Activated CD4-positive, alpha-beta memory T cell treated with anti-CD3 and anti-CD28 coated beads for 36 hours (primary cell): ENCODE results near the gene SCO1. TPM values are rescaled to one million over a fixed set of nuclear protein-coding genes. Genes with fewer than 3 reads are reported as not detected.
A peak's percentile ranks its signal among the peaks of the same experiment; 100 is the strongest.

Experiments used
- CTCF ChIA-PET: fragments of 350-600 bp; sonication (Branson Sonifier 250); formaldehyde crosslinking; loops from one replicate; lab custom pipeline; 2021; ENCODE audit warnings: antibody characterized with exemption, inconsistent platforms; lab: Charles Lee
- POLR2A ChIA-PET: fragments of 350-600 bp; sonication (Branson Sonifier 250); formaldehyde crosslinking; loops from one replicate; lab custom pipeline; 2021; ENCODE audit warnings: antibody characterized with exemption; lab: Charles Lee
- DNase-seq: peaks from one replicate; pipeline ENCODE4 v3.0.0-alpha.2; 2020
- H3K27ac Mint-ChIP-seq: one replicate; pipeline ENCODE4 v1.8.0; 2021; ENCODE audit warnings: mixed read lengths
- H3K27me3 Mint-ChIP-seq: one replicate; pipeline ENCODE4 v1.8.0; 2021; ENCODE audit warnings: mixed read lengths
- H3K36me3 Mint-ChIP-seq: one replicate; pipeline ENCODE4 v1.8.0; 2021; ENCODE audit warnings: mixed read lengths
- H3K4me1 Mint-ChIP-seq: one replicate; pipeline ENCODE4 v1.8.0; 2021; ENCODE audit warnings: low read depth, mixed read lengths
- H3K4me3 Mint-ChIP-seq: one replicate; pipeline ENCODE4 v1.8.0; 2021; ENCODE audit warnings: mild to moderate bottlenecking, mixed read lengths
- H3K9me3 Mint-ChIP-seq: one replicate; pipeline ENCODE4 v1.8.0; 2021; ENCODE audit warnings: mixed read lengths
- intact Hi-C: fragments of 100-400 bp; cut with micrococcal nuclease; formaldehyde crosslinking; loops from one replicate; pipeline ENCODE4 v1.15.1; 2023
- total RNA-seq, 2 experiments: library from RNA; stranded (reverse); gene quantifications; one replicate each; pipeline ENCODE4 v1.2.3, GENCODE V29; 2021

SCO1 gene
- total RNA-seq, result 10 to 100 TPM; 34.6 to 36.4 TPM

DNA sequence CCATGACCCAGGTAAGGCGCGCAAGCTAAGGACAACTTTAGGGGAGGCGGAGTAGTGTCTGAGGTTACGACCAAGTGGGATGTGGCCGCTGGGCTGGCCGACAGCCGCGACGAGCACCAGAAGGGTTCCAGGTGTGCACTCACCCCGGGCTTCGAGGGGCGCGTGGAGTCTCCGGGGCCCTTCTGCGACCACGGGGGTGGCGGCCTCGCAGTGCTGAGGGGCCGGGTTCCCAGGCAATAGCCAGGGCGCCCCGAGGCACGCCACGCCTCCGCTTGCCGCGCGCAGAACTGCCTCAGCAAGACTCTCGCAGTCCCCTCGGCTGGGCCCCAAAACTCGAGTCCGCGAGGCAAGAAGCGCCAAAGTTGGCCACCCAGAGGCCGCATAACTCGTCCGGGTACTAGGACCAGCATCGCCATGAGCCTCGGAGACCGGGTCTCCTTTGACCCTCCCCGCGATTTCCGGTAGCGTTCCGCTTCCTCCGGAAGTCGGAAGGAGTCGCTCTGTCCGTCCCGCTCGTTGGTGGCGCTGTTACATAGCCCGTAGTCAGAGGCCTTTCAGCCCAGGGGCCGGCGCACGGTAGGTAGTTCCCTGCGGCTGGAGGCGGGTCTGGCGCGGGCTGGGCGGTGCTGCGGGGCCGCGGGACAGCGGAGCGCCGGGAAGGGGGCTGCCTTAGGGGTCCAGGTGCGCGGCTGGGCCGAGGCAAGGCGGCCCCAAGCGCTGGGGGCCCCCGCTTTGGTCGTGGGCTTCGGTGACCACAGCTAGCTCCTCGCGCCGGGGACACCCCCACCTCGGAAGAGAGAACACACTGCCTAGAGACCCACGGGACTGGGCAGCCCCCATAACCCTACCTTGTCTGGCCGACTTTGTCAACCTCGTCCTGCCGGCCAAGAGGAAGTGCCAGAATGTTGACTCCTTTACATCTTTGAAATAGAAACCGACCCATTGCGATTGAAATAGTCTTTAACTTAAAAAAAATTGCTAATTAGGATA, at the start of gene SCO1, which contains the start of gene ADPRM:
TSS of gene SCO1 (minus strand) at position 442 of the 990 bp plus-strand sequence. CDS start at position 416, 26 bp downstream.
TSS of gene ADPRM (plus strand) at position 503 of the 990 bp plus-strand sequence. CDS start 7,333 bp downstream, outside the sequence.
- CTCF ChIA-PET, result interaction anchor here (1.3 to 2.0 kb wide), 2 partner anchors 13 to 51 kb away, joined by 7 to 10 read pairs; no protein-coding TSS in a partner anchor
- H3K27me3 Mint-ChIP-seq, result no peaks in the 10 kb centered on the region
- H3K9me3 Mint-ChIP-seq, result no peaks in the 10 kb centered on the region
- POLR2A ChIA-PET, result interaction anchor here (1.0 kb wide), 1 partner anchor 89 kb away, joined by 3 read pairs; no protein-coding TSS in a partner anchor
- peak within 1 kb of the TSS; percentile 92 for H3K4me3 Mint-ChIP-seq
- peaks cover 31% of the 10 kb centered on the region for H3K36me3 Mint-ChIP-seq
- DNase-seq, result peak; percentile 94
- H3K4me1 Mint-ChIP-seq, result peaks cover 52% of the 10 kb centered on the region
- intact Hi-C loops, result loop anchor here (1.0 to 5.0 kb wide), 3 partner anchors 32 to 1300 kb away; partner anchors contain the start of gene ZNF18
- peak within 1 kb of the TSS; percentile 93 for H3K27ac Mint-ChIP-seq

GRCh38 chr17:10745231-10745630, 47.9 kb upstream of the SCO1 start:
- no peaks in the 10 kb centered on the region for H3K36me3 Mint-ChIP-seq
- ChIA-PET CTCF (interaction anchor here (1.5 kb wide), 1 partner anchor 100 kb away, joined by 5 read pairs; no protein-coding TSS in a partner anchor), POLR2A (no interaction called here)
- no peak overlapping the region for H3K4me3 Mint-ChIP-seq
- intact Hi-C loops, result no loop called here
- DNase-seq, result no peak
- H3K27ac Mint-ChIP-seq, result no peak overlapping the region
- peaks cover 2% of the 10 kb centered on the region for H3K27me3 Mint-ChIP-seq
- H3K4me1 Mint-ChIP-seq, result peaks cover 5% of the 10 kb centered on the region
- H3K9me3 Mint-ChIP-seq, result no peaks in the 10 kb centered on the region

GRCh38 chr17:10744501-10745000, 47.2 kb upstream of the SCO1 start:
- H3K36me3 Mint-ChIP-seq, result no peaks in the 10 kb centered on the region
- ChIA-PET POLR2A (no interaction called here), CTCF (no interaction called here)
- H3K9me3 Mint-ChIP-seq, result no peaks in the 10 kb centered on the region
- peaks cover 5% of the 10 kb centered on the region for H3K4me1 Mint-ChIP-seq
- intact Hi-C loops, result no loop called here
- no peak overlapping the region for H3K4me3 Mint-ChIP-seq
- no peak for DNase-seq
- H3K27ac Mint-ChIP-seq, result no peak overlapping the region
- H3K27me3 Mint-ChIP-seq, result peaks cover 2% of the 10 kb centered on the region

DNA sequence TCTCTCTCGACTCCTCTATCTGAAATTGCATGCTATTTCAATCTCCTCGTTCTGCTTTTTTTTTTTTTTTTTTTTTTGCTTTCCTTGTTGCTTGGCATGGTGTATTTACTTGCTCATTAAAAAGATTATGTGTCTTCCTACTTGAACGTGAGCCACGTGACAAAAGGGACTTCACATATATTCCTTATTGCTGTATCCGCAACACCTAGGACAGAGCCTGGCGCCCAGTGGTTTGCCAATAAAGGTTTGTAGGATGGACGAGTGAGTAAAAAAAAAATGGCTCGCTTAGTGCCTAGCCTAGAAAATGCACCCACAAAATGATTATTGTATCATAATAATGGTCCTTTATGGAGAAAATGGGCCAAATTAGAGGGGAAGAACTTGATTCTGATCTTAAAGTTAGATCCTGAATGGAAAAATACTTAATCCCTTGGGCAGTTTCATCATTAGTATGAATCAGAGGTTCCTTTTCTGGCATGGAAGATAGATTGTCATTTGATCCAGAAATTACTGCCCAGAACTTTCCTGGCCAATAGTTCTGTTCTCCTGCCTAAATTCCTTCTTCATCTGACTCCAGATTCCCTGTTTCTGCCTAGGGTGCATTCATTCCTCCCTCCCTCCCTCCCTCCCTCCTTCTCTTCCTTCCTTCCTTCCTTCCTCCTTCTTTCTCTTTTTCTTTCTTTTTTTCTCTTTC, 46.1 kb upstream of the SCO1 start:
- POLR2A ChIA-PET, result no interaction called here
- no peak overlapping the region for H3K4me3 Mint-ChIP-seq
- no peaks in the 10 kb centered on the region for H3K9me3 Mint-ChIP-seq
- H3K27me3 Mint-ChIP-seq, result no peaks in the 10 kb centered on the region
- no peak overlapping the region for H3K27ac Mint-ChIP-seq
- CTCF ChIA-PET, result no interaction called here
- H3K4me1 Mint-ChIP-seq, result peaks cover 5% of the 10 kb centered on the region
- intact Hi-C loops, result no loop called here
- DNase-seq, result no peak
- no peaks in the 10 kb centered on the region for H3K36me3 Mint-ChIP-seq

GRCh38 chr17:10742431-10742830, 45.1 kb upstream of the SCO1 start:
- H3K36me3 Mint-ChIP-seq, result no peaks in the 10 kb centered on the region
- no peak overlapping the region for H3K27ac Mint-ChIP-seq
- no peak overlapping the region for H3K4me3 Mint-ChIP-seq
- intact Hi-C loops, result no loop called here
- POLR2A ChIA-PET, result no interaction called here
- DNase-seq, result no peak
- H3K27me3 Mint-ChIP-seq, result no peaks in the 10 kb centered on the region
- H3K4me1 Mint-ChIP-seq, result peaks cover 7% of the 10 kb centered on the region
- no peaks in the 10 kb centered on the region for H3K9me3 Mint-ChIP-seq
- CTCF ChIA-PET, result interaction anchor here (1.0 kb wide), 1 partner anchor 96 kb away, joined by 4 read pairs; no protein-coding TSS in a partner anchor

- CTCF ChIA-PET, result interaction anchor here (1.0 kb wide), 1 partner anchor 95 kb away, joined by 4 read pairs; no protein-coding TSS in a partner anchor
- Mint-ChIP-seq H3K36me3 (no peaks in the 10 kb centered on the region), H3K4me1 (peaks cover 12% of the 10 kb centered on the region), H3K4me3 (no peak overlapping the region), H3K27ac (no peak overlapping the region), H3K9me3 (no peaks in the 10 kb centered on the region), H3K27me3 (no peaks in the 10 kb centered on the region)
- POLR2A ChIA-PET, result no interaction called here
- intact Hi-C loops, result no loop called here
- DNase-seq, result no peak
These were observed 44.2 kb upstream of the SCO1 start for GRCh38 chr17:10741416-10742135.

DNA sequence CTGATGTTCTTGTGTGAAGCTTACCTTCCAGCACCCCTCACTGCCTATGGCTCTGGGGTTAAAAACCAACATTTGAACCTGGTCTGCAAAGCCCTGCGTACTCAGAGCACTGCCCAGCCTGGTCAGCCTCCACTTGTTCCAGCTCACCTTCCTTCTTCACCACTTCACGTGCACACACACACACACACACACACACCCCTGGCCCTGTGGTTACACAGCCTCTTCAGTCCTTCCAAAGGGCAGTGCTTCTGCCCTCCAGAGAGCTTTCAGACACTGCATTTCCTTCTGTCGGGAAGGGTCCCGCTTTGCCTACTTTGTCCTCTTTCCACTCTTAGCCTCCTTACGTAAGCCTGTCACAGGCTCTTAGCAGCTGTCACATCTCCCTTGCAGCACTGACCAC, 42.1 kb upstream of the SCO1 start:
- intact Hi-C loops, result no loop called here
- peaks cover 8% of the 10 kb centered on the region for H3K4me1 Mint-ChIP-seq
- CTCF ChIA-PET, result no interaction called here
- POLR2A ChIA-PET, result no interaction called here
- no peaks in the 10 kb centered on the region for H3K9me3 Mint-ChIP-seq
- DNase-seq, result no peak
- peaks cover 5% of the 10 kb centered on the region for H3K27me3 Mint-ChIP-seq
- no peak overlapping the region for H3K27ac Mint-ChIP-seq
- no peak overlapping the region for H3K4me3 Mint-ChIP-seq
- no peaks in the 10 kb centered on the region for H3K36me3 Mint-ChIP-seq

GRCh38 chr17:10738521-10739258, 41.4 kb upstream of the SCO1 start:
- ChIA-PET POLR2A (no interaction called here), CTCF (no interaction called here)
- peaks cover 7% of the 10 kb centered on the region for H3K4me1 Mint-ChIP-seq
- no peak for DNase-seq
- intact Hi-C loops, result no loop called here
- no peaks in the 10 kb centered on the region for H3K9me3 Mint-ChIP-seq
- H3K4me3 Mint-ChIP-seq, result no peak overlapping the region
- no peaks in the 10 kb centered on the region for H3K36me3 Mint-ChIP-seq
- no peak overlapping the region for H3K27ac Mint-ChIP-seq
- peaks cover 6% of the 10 kb centered on the region for H3K27me3 Mint-ChIP-seq

GRCh38 chr17:10737736-10738135, 40.4 kb upstream of the SCO1 start:
- CTCF ChIA-PET, result interaction anchor here (0.6 to 2.8 kb wide), 12 partner anchors 9 to 121 kb away, joined by 3 to 29 read pairs (median 4); no protein-coding TSS in a partner anchor
- no peaks in the 10 kb centered on the region for H3K9me3 Mint-ChIP-seq
- intact Hi-C loops, result loop anchor here (1.0 kb wide), 1 partner anchor 108 kb away; no protein-coding TSS in a partner anchor
- peaks cover 7% of the 10 kb centered on the region for H3K4me1 Mint-ChIP-seq
- H3K36me3 Mint-ChIP-seq, result no peaks in the 10 kb centered on the region
- no peak overlapping the region for H3K27ac Mint-ChIP-seq
- H3K27me3 Mint-ChIP-seq, result peaks cover 6% of the 10 kb centered on the region
- POLR2A ChIA-PET, result no interaction called here
- DNase-seq, result no peak
- no peak overlapping the region for H3K4me3 Mint-ChIP-seq

DNA sequence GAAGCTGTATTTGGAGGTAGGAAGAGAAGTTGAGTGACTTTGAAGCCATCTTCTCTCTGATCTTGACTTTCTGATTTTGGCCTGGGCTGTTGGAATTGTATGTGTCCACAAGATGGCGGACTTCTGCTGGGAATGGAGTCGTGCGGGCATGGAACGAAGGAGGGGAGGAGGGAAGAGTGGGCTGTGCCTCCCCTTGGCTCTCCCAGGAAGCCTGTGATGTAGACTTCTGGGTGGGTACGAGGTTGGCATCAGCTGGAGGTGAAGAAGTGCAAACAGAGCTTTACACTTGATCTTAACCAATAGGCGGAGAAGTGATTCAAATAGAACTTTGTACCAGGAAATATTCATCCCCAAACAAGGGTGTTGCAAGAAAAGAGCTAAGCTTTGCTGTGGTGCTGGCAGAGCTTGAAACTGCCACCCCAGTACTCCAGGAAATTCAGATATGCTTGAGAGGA, 39.9 kb upstream of the SCO1 start:
- POLR2A ChIA-PET, result no interaction called here
- H3K36me3 Mint-ChIP-seq, result no peaks in the 10 kb centered on the region
- no peak overlapping the region for H3K27ac Mint-ChIP-seq
- CTCF ChIA-PET, result interaction anchor here (0.6 to 2.8 kb wide), 15 partner anchors 10 to 120 kb away, joined by 3 to 29 read pairs (median 3); no protein-coding TSS in a partner anchor
- no peaks in the 10 kb centered on the region for H3K9me3 Mint-ChIP-seq
- H3K4me3 Mint-ChIP-seq, result no peak overlapping the region
- H3K27me3 Mint-ChIP-seq, result peaks cover 6% of the 10 kb centered on the region
- DNase-seq, result peak; percentile 49
- peaks cover 7% of the 10 kb centered on the region for H3K4me1 Mint-ChIP-seq
- intact Hi-C loops, result loop anchor here (1.0 kb wide), 1 partner anchor 108 kb away; no protein-coding TSS in a partner anchor
